HepG2 (cell line): ENCODE data around the gene DNASE1L2. TPM values are rescaled to one million over a fixed set of nuclear protein-coding genes. Genes with fewer than 3 reads are reported as not detected.
"Not testable (repeated sequence)": the region's sequence is repeated elsewhere in the genome, so short reads cannot be mapped to it uniquely, and the experiment has no call there.

Source experiments
- ATAC-seq: fragments of 200-7000 bp; cut with Tn5 transposase; 3 replicates; pipeline ENCODE4 v1.9.1; 2020; ENCODE audit warnings: mild to moderate bottlenecking, moderate library complexity
- BruUV-seq: library from RNA; stranded (reverse); fragments of 400-500 nt; replicated peaks from 2 replicates; lab custom pipeline; 2021; lab: Mats Ljungman, UMichigan
- CTCF ChIA-PET: fragments of 300-600 bp; formaldehyde crosslinking; extraction: SDS; loops from one replicate; lab custom pipeline; 2021; ENCODE audit warnings: low total read pairs, inconsistent platforms, low intra/inter-chr PET ratio; lab: Yijun Ruan, JAX
- POLR2A ChIA-PET: fragments of 350-600 bp; sonication (Branson Sonifier 250); formaldehyde crosslinking; loops from one replicate; lab custom pipeline; 2020; ENCODE audit warnings: antibody characterized with exemption, inconsistent platforms; lab: Yijun Ruan, JAX
- DNase-seq: peaks from one replicate; pipeline ENCODE4 v3.0.0-alpha.2; 2015; ENCODE audit warnings: low spot score
- FAIRE-seq: peaks from 3 replicates; lab custom pipeline; 2011; peaks lifted over from hg19 to GRCh38; lab: Jason Lieb, UNC
- H2AFZ ChIP-seq: one replicate; pipeline ENCODE4 v1.6.1; 2011; ENCODE audit warnings: low read length, inconsistent platforms
- H3K27ac ChIP-seq: fragments of 300-600 bp; 3 replicates; pipeline ENCODE4 v1.8.0; 2011; ENCODE audit warnings: mixed run types, mild to moderate bottlenecking, mixed read lengths, low read length, inconsistent platforms; ENCODE audit not compliant: insufficient read depth; ENCODE audit errors: extremely low read length
- H3K27me3 ChIP-seq, 2 experiments: fragments of 200-600 bp in 1 of 2; 2 replicates in 1 of 2; 3 replicates in 1 of 2; pipeline versions ENCODE4 v1.6.0 to v1.8.0; 2011; ENCODE audit warnings: low read length in 2 of 2, mild to moderate bottlenecking in 2 of 2, moderate library complexity in 2 of 2, inconsistent platforms in 1 of 2; ENCODE audit not compliant: insufficient read depth in 2 of 2, control insufficient read depth in 1 of 2
- H3K36me3 ChIP-seq, 2 experiments: fragments of 200-600 bp in 1 of 2; replicated peaks in 1 of 2; 2 replicates in 1 of 2; 3 replicates in 1 of 2; pipeline versions ENCODE4 v1.5.1 to v1.8.0; 2011; ENCODE audit warnings: low read length in 2 of 2, inconsistent platforms in 1 of 2; ENCODE audit not compliant: insufficient read depth in 2 of 2, control insufficient read depth in 1 of 2
- H3K4me1 ChIP-seq: 2 replicates; pipeline ENCODE4 v1.5.1; 2012; ENCODE audit warnings: low read length, inconsistent platforms; ENCODE audit not compliant: insufficient read depth
- H3K4me2 ChIP-seq: 2 replicates; pipeline ENCODE4 v1.6.0; 2011; ENCODE audit warnings: low read depth, low read length, inconsistent platforms
- H3K4me3 ChIP-seq, 3 experiments: fragments of 200-600 bp in 1 of 3; sonication (generic), shearing (Covaris generic) in 1 of 3; replicated peaks in 1 of 3; 2 replicates each; pipeline ENCODE4 v1.5.1; 2011 to 2016; ENCODE audit warnings: low read length in 3 of 3, inconsistent platforms in 2 of 3, low read depth in 2 of 3, mild to moderate bottlenecking in 2 of 3, control low read depth in 1 of 3, mixed read lengths in 1 of 3; ENCODE audit not compliant: insufficient read depth in 1 of 3
- H3K79me2 ChIP-seq: one replicate; pipeline ENCODE4 v1.6.1; 2011; ENCODE audit warnings: low read length, inconsistent platforms; ENCODE audit not compliant: insufficient read depth
- H3K9ac ChIP-seq: 2 replicates; pipeline ENCODE4 v1.6.0; 2011; ENCODE audit warnings: mild to moderate bottlenecking, low read depth, low read length, inconsistent platforms; ENCODE audit not compliant: insufficient read depth
- H3K9me3 ChIP-seq: 2 replicates; pipeline ENCODE4 v1.5.1; 2012; ENCODE audit warnings: mild to moderate bottlenecking, low read length
- H4K20me1 ChIP-seq: 2 replicates; pipeline ENCODE4 v1.6.0; 2011; ENCODE audit warnings: inconsistent platforms, mild to moderate bottlenecking, low read length, moderate library complexity; ENCODE audit not compliant: insufficient read depth
- AFF4 ChIP-seq: sonication (generic); formaldehyde crosslinking; IDR thresholded peaks from 2 replicates; pipeline ENCODE4 v1.4.0; 2020; ENCODE audit warnings: missing genetic modification reagents
- JUNB ChIP-seq: sonication (generic); formaldehyde crosslinking; IDR thresholded peaks from 2 replicates; pipeline ENCODE4 v1.8.0; 2022; ENCODE audit warnings: missing genetic modification reagents, mild to moderate bottlenecking, borderline replicate concordance
- MLXIP ChIP-seq: sonication (generic); formaldehyde crosslinking; IDR thresholded peaks from 2 replicates; pipeline ENCODE4 v1.9.0; 2021; ENCODE audit warnings: missing genetic modification reagents, borderline replicate concordance
- NR2C2 ChIP-seq: sonication (generic); formaldehyde crosslinking; IDR thresholded peaks from 2 replicates; pipeline ENCODE4 v1.4.0; 2020; ENCODE audit warnings: missing genetic modification reagents, mild to moderate bottlenecking, moderate library complexity, borderline replicate concordance
- RBAK ChIP-seq: sonication (generic); formaldehyde crosslinking; IDR thresholded peaks from 2 replicates; pipeline ENCODE4 v1.5.1; 2020; ENCODE audit warnings: mild to moderate bottlenecking, missing genetic modification reagents
- SMAD1 ChIP-seq: sonication (generic); formaldehyde crosslinking; IDR thresholded peaks from 2 replicates; pipeline ENCODE4 v1.4.0; 2020; ENCODE audit warnings: missing genetic modification reagents, low read depth, mild to moderate bottlenecking, borderline replicate concordance
- ZBTB38 ChIP-seq: sonication (generic); formaldehyde crosslinking; IDR thresholded peaks from 2 replicates; pipeline ENCODE4 v1.5.1; 2020; ENCODE audit warnings: mild to moderate bottlenecking, missing genetic modification reagents
- ZNF138 ChIP-seq: sonication (generic); formaldehyde crosslinking; IDR thresholded peaks from 2 replicates; pipeline ENCODE4 v1.5.0; 2020; ENCODE audit warnings: mild to moderate bottlenecking, low read depth, missing genetic modification reagents
- ZNF282 ChIP-seq: fragments of 450-650 bp; IDR thresholded peaks from 2 replicates; pipeline ENCODE4 v1.6.1; 2018; ENCODE audit not compliant: partially characterized antibody
- ZNF333 ChIP-seq: sonication (generic); formaldehyde crosslinking; IDR thresholded peaks from 2 replicates; pipeline ENCODE4 v1.4.0; 2020; ENCODE audit warnings: mild to moderate bottlenecking, missing genetic modification reagents, borderline replicate concordance
- ZNF382 ChIP-seq: sonication (generic); formaldehyde crosslinking; IDR thresholded peaks from 2 replicates; pipeline ENCODE4 v1.5.0; 2020; ENCODE audit warnings: missing genetic modification reagents, mild to moderate bottlenecking, borderline replicate concordance
- ZNF746 ChIP-seq: sonication (generic); formaldehyde crosslinking; IDR thresholded peaks from 2 replicates; pipeline ENCODE4 v1.8.0; 2022; ENCODE audit warnings: mild to moderate bottlenecking, missing genetic modification reagents
- WGBS: methylation state at CpG from one replicate; pipeline ENCODE4 v1.1.6; 2017; ENCODE audit warnings: low lambda C conversion rate; 5-methylcytosine and 5-hydroxymethylcytosine counted together
- in situ Hi-C: cut with HindIII; loops from 2 replicates; pipeline ENCODE4 v1.10.0; 2017; ENCODE audit warnings: low pct_unique_long_range_greater_than_20kb; ENCODE audit not compliant: extremely low pct_ligation_motif_present
- intact Hi-C: fragments of 100-400 bp; cut with micrococcal nuclease; formaldehyde crosslinking; loops from one replicate; pipeline ENCODE4 v1.10.0; 2022; ENCODE audit not compliant: unreplicated experiment
- polyA plus RNA-seq, 8 experiments: library from polyadenylated mRNA; depleted of rRNA in 3 of 8; stranded (reverse) in 7 of 8; unstranded in 1 of 8; fragments of >200 nt; fragmentation: Illumina TruSeq in 4 of 8; extraction: Trizol in 4 of 8; gene quantifications; 2 replicates each; pipeline versions ENCODE4 v1.2.1 to v1.2.3, GENCODE V29; 2011 to 2016; ENCODE audit warnings: low read depth in 4 of 8, missing spikeins in 1 of 8, mixed read lengths in 1 of 8; ENCODE audit not compliant: insufficient read depth in 1 of 8
- total RNA-seq, 5 experiments: library from RNA; depleted of rRNA; stranded (reverse); fragments of >200 nt; fragmentation: Illumina TruSeq; extraction: Trizol; gene quantifications; 2 replicates each; pipeline ENCODE4 v1.2.3, GENCODE V29; 2016; ENCODE audit warnings: low read depth in 1 of 5

DNASE1L2 gene
- total and polyA plus RNA-seq, 2 of the 13 experiments (the other 11 are each of a cell fraction or from before 2014, with no cell fraction given): 0.44 to 0.50 TPM

GRCh38 chr16:2258530-2258929 lies 22.3 kb downstream of the DNASE1L2 start:
- H2AFZ ChIP-seq, BruUV-seq, H3K27me3 ChIP-seq, CTCF ChIA-PET, H4K20me1 ChIP-seq, H3K27ac ChIP-seq, H3K4me1 ChIP-seq, H3K4me2 ChIP-seq, FAIRE-seq, ATAC-seq, POLR2A ChIA-PET, H3K9me3 ChIP-seq, H3K4me3 ChIP-seq, DNase-seq, H3K9ac ChIP-seq, intact Hi-C loops, in situ Hi-C loops: not testable (repeated sequence)
- Histone ChIP-seq H3K36me3 (peaks cover 19 to 87% of the 10 kb centered on the region in 2 experiments), H3K79me2 (peaks cover 20% of the 10 kb centered on the region)
- WGBS: over 99% methylated on average over 7 of the region's 7 CpGs

GRCh38 chr16:2260250-2260649 lies 24.0 kb downstream of the DNASE1L2 start:
- no peak overlapping the region for H3K4me2 ChIP-seq
- ATAC-seq: no peak
- peaks cover 37% of the 10 kb centered on the region for H3K79me2 ChIP-seq
- ChIA-PET POLR2A (interaction anchor here (0.7 to 3.9 kb wide), 3 partner anchors 9 to 47 kb away, joined by 3 to 20 read pairs (median 3); partner anchors contain the start of gene ECI1), CTCF (no interaction called here)
- DNase-seq: no peak
- 97% methylated on average over 8 of the region's 8 CpGs for WGBS
- intact Hi-C loops: no loop called here
- FAIRE-seq: no peak
- in situ Hi-C loops: no loop called here
- no peaks in the 10 kb centered on the region for H3K9me3 ChIP-seq
- H2AFZ ChIP-seq: no peak overlapping the region
- H4K20me1 ChIP-seq: peaks cover 22% of the 10 kb centered on the region
- H3K36me3 ChIP-seq: peaks cover 17 to 89% of the 10 kb centered on the region in 2 experiments
- no peak for TF ChIP-seq JUNB (CRISPR knock-in tag)
- no peak for TF ChIP-seq ZNF382 (CRISPR knock-in tag)
- no peak for TF ChIP-seq ZNF282
- no peak for TF ChIP-seq RBAK (CRISPR knock-in tag)
- no peak for TF ChIP-seq ZBTB38
- no peak for TF ChIP-seq MLXIP
- TF ChIP-seq ZNF746 (CRISPR knock-in tag): no peak
- TF ChIP-seq ZNF333 (CRISPR knock-in tag): no peak
- no peak for TF ChIP-seq NR2C2
- TF ChIP-seq ZNF138 (CRISPR knock-in tag): no peak
- TF ChIP-seq AFF4 (CRISPR knock-in tag): no peak
- TF ChIP-seq SMAD1 (CRISPR knock-in tag): no peak
- H3K27me3 ChIP-seq: no peaks in the 10 kb centered on the region
- no peak overlapping the region for H3K27ac ChIP-seq
- no TSS peak for BruUV-seq
- H3K4me1 ChIP-seq: peaks cover 8% of the 10 kb centered on the region
- H3K4me3 ChIP-seq: no peak overlapping the region
- H3K9ac ChIP-seq: no peak overlapping the region
